Adrenal gland (tissue), 12 donors: ENCODE results near the gene MLST8. TPM values are rescaled to one million over a fixed set of nuclear protein-coding genes. Genes with fewer than 3 reads are reported as not detected.
A peak's percentile ranks its signal among the peaks of the same experiment; 100 is the strongest.

ENCODE experiments used
- DNase-seq, 7 donors: peaks; one replicate each; pipeline ENCODE4 v3.0.0-alpha.2; 2019 to 2020
- H3K27ac ChIP-seq, 5 donors: fragments of 200-600 bp; sonication (generic) in 4 of 5; 1 replicate in 3 of 5; 2 replicates in 2 of 5; pipeline versions ENCODE4 v1.5.1 to v1.8.0; 2016 to 2020; ENCODE audit warnings: mild to moderate bottlenecking in 1 of 5
- H3K27me3 ChIP-seq: fragments of 200-600 bp; 2 replicates; pipeline ENCODE4 v1.8.0; 2021
- H3K36me3 ChIP-seq, 2 donors: fragments of 200-600 bp; replicated peaks in 1 of 2; 1 replicate in 1 of 2; 2 replicates in 1 of 2; pipeline versions ENCODE4 v1.5.1 to v1.8.0; 2018 to 2022
- H3K4me1 ChIP-seq, 2 donors: fragments of 200-600 bp; replicated peaks in 1 of 2; 1 replicate in 1 of 2; 2 replicates in 1 of 2; pipeline versions ENCODE4 v1.5.1 to v1.8.0; 2018 to 2021
- H3K4me3 ChIP-seq, 4 donors: fragments of 200-600 bp; sonication (generic) in 3 of 4; one replicate each; pipeline ENCODE4 v1.5.1; 2016 to 2018
- H3K9me3 ChIP-seq, 3 donors: fragments of 200-600 bp; sonication (generic) in 1 of 3; replicated peaks in 1 of 3; 1 replicate in 2 of 3; 2 replicates in 1 of 3; pipeline versions ENCODE4 v1.5.1 to v1.8.0; 2016 to 2021
- POLR2A ChIP-seq, 2 donors: fragments of 450-650 bp; IDR thresholded peaks; one replicate each; pipeline ENCODE4 v1.6.1; 2017; ENCODE audit warnings: antibody characterized with exemption in 2 of 2, mild to moderate bottlenecking in 2 of 2, moderate library complexity in 1 of 2
- WGBS, 4 donors: extraction: QIAGEN DNeasy Blood & Tissue Kit in 2 of 4; methylation state at CpG; one replicate each; pipeline versions ENCODE4 v1.1.5 to v1.1.7; 2013 to 2017; 5-methylcytosine and 5-hydroxymethylcytosine counted together
- intact Hi-C, 2 donors: fragments of 100-400 bp; cut with DNase I; formaldehyde crosslinking; loops; one replicate each; pipeline versions ENCODE4 v1.14.1 to v1.15.0; 2022 to 2023
- polyA plus RNA-seq, 3 donors: library from polyadenylated mRNA; stranded (reverse); fragments of 200-250 nt in 2 of 3; fragments of 350-450 nt in 1 of 3; fragmentation: Illumina TruSeq in 1 of 3; extraction: RNeasy Lipid Tissue Mini Kit (QIAGEN cat#74804) in 1 of 3; gene quantifications; one replicate each; pipeline ENCODE4 v1.2.3, GENCODE V29; 2013 to 2014
- total RNA-seq, 9 donors: library from RNA; depleted of rRNA in 4 of 9; stranded (reverse); fragments of >200 nt in 4 of 9; fragments of 120-200 nt in 1 of 9; fragmentation: NEBNext Ultra II Directional in 1 of 9; extraction: Animal tissue kit (Norgen Biotek cat#: 25700) in 1 of 9; gene quantifications; one replicate each; pipeline versions ENCODE4 v1.1.0 to v1.2.4, GENCODE V29; 2013 to 2023
- TF ChIP-seq, protein P1 (sequence below), 6 experiments: fragments of 450-650 bp in 4 of 6; fragments of 200-600 bp in 2 of 6; sonication (generic) in 1 of 6; IDR thresholded peaks; 1 replicate in 5 of 6; 2 replicates in 1 of 6; pipeline versions ENCODE4 v1.5.1 to v1.8.0; 2016 to 2021; ENCODE audit warnings: antibody characterized with exemption in 6 of 6, mild to moderate bottlenecking in 2 of 6, moderate library complexity in 1 of 6
- donor health status: healthy with polysubstance abuse.
- donor health status: Bipolar disorder and iron deficiency.
- donor health status: DM: yes; HTN: yes; CAD: no.
- donor health status: DM: no; HTN: no; CAD: no.
- donor health status: DM: no; HTN: no; CAD: no.
- donor health status: DM: yes; HTN: yes; CAD: no.

MLST8 gene
- total and polyA plus RNA-seq, 12 donors = 21.9 to 116 (median 57.2) TPM

DNA sequence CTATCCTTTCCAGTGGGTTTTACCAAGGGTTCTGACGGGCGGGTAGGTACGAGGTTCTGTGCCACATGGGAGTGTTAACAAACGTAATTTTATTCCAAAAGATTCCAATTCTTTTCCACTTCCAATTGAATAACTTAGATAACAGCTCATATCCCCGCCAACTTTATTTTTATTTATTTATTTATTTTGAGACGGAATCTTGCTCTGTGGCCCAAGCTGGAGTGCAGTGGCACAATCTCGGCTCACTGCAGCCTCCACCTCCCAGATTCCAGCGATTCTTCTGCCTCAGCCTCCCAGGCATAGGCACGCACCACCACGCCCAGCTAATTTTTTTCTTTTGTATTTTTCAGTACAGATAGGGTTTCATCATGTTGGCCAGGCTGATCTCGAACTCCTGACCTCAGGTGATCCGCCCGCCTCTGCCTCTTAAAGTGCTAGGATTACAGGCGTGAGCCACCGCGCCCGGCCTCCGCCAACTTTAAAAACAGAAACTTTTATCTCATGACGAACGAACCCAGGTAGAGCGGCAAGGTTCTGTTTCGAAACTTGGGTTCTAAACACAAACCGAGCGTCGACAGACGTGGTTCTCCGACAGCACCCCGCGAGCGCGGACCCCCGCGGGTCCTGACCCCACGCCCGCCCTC is 45.5 kb downstream of the MLST8 start:
- peaks cover 0 to 41% of the 10 kb centered on the region in 2 donors for H3K36me3 ChIP-seq
- H3K27me3 ChIP-seq = no peaks in the 10 kb centered on the region
- peak in 5 of 7 donors; percentile 50 to 77 (median 70) for DNase-seq
- WGBS, 4 donors = 5 to 8% (median 6%) methylated on average over 20 to 35 of the region's 35 CpGs
- H3K27ac ChIP-seq = peak overlapping the region; percentile 57 to 98 (median 88)
- H3K9me3 ChIP-seq = no peaks in the 10 kb centered on the region
- H3K4me3 ChIP-seq = peak overlapping the region in 2 of 4 donors; percentile 14 to 91
- intact Hi-C loops = loop anchor here in 1 of 2 donors (10.0 kb wide), 1 partner anchor 86 kb away; no protein-coding TSS in a partner anchor
- TF ChIP-seq POLR2A (IDR thresholded peaks at IDR 0.05) = no peak
- TF ChIP-seq, protein P1, sequence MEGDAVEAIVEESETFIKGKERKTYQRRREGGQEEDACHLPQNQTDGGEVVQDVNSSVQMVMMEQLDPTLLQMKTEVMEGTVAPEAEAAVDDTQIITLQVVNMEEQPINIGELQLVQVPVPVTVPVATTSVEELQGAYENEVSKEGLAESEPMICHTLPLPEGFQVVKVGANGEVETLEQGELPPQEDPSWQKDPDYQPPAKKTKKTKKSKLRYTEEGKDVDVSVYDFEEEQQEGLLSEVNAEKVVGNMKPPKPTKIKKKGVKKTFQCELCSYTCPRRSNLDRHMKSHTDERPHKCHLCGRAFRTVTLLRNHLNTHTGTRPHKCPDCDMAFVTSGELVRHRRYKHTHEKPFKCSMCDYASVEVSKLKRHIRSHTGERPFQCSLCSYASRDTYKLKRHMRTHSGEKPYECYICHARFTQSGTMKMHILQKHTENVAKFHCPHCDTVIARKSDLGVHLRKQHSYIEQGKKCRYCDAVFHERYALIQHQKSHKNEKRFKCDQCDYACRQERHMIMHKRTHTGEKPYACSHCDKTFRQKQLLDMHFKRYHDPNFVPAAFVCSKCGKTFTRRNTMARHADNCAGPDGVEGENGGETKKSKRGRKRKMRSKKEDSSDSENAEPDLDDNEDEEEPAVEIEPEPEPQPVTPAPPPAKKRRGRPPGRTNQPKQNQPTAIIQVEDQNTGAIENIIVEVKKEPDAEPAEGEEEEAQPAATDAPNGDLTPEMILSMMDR (IDR thresholded peaks at IDR 0.05) = no peak
- H3K4me1 ChIP-seq = peaks cover 19 to 23% of the 10 kb centered on the region in 2 donors

DNA sequence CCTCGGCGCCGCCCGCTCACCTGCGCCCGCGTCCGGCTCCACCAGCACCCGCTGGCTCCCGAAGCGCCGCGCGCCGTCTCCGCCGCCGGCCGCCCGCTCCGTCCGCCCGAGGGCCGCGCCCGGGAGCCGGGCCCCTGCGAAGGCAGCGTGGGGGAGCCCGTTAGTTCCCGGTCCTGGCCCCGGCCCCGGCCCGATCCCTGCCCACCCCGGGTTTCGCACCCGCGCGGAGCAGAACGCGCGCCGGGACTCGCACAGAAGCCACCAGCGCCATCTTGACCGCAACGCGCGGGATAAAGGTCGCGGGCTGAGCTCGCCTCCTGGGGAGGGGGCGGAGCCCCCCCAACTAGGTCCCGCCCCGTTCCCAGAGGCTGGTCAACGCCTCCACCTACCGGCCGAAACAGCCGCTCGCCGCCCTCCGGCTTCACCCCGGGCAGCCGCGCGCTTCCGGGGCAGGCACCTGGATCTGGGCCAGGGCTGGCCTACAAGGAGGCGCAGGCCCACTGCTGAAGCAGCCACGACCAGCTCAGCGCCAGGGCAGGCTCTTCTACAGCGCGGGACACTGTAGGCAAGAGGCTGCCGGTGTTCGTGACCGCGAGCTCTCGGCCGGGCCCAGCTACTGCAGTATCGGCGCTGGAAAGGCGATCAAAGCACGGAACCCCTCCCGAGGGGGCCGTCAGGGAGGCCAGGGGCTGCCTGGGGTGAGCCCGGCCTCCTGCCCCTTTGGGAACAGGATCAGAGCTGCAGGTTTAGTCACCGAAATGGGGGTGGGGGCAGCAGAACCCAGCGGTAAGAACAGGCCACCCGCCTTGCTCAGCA is 46.2 kb downstream of the MLST8 start, which contains the start of gene ECI1:
Gene ECI1 (minus strand): TSS at position 292 of the 816 bp plus-strand sequence. CDS start 21 bp downstream, at position 271.
- 1 to 8% (median 1%) methylated on average over 4 to 88 of the region's 88 CpGs for WGBS, 4 donors
- intact Hi-C loops = loop anchor here in 1 of 2 donors (10.0 kb wide), 1 partner anchor 87 kb away; no protein-coding TSS in a partner anchor
- peaks cover 0 to 41% of the 10 kb centered on the region in 2 donors for H3K36me3 ChIP-seq
- peak; percentile 97 to 98 (median 98) for DNase-seq
- H3K4me3 ChIP-seq = peak within 1 kb of the TSS in 2 of 4 donors; percentile 14 to 91
- TF ChIP-seq, protein P1 (IDR thresholded peaks at IDR 0.05) = peak; percentile 66 to 94 (median 72)
- TF ChIP-seq POLR2A (IDR thresholded peaks at IDR 0.05) = peak; percentile 59 to 92
- H3K27me3 ChIP-seq = no peaks in the 10 kb centered on the region
- H3K4me1 ChIP-seq = peaks cover 19 to 23% of the 10 kb centered on the region in 2 donors
- peak within 1 kb of the TSS; percentile 57 to 98 (median 88) for H3K27ac ChIP-seq
- H3K9me3 ChIP-seq = no peaks in the 10 kb centered on the region

DNA sequence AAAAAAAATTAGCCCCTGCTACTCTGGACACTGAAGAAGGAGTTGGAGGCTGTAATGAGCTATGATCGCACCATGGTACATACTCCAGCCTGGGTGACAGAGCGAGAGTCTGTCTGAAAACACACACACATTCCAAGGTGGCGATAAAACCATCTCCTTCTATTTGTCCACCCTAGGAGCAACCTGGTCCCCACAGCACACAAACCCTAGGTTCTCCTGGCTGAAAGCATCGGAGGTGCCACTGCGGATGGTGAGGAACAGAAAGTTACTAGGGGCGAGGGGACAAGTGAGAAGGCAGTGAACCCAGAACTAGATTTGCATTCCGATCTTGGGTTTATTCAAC is 47.5 kb downstream of the MLST8 start:
- DNase-seq = no peak
- peaks cover 0 to 50% of the 10 kb centered on the region in 2 donors for H3K36me3 ChIP-seq
- intact Hi-C loops = loop anchor here in 1 of 2 donors (10.0 kb wide), 1 partner anchor 88 kb away; no protein-coding TSS in a partner anchor
- no peaks in the 10 kb centered on the region for H3K9me3 ChIP-seq
- H3K4me3 ChIP-seq = no peak overlapping the region
- peak overlapping the region in 2 of 5 donors; percentile 88 to 91 for H3K27ac ChIP-seq
- TF ChIP-seq, protein P1 (IDR thresholded peaks at IDR 0.05) = no peak
- no peak for TF ChIP-seq POLR2A (IDR thresholded peaks at IDR 0.05)
- H3K27me3 ChIP-seq = no peaks in the 10 kb centered on the region
- peaks cover 19 to 23% of the 10 kb centered on the region in 2 donors for H3K4me1 ChIP-seq
- 92 to 96% (median 94%) methylated on average over 7 of the region's 7 CpGs for WGBS, 4 donors

DNA sequence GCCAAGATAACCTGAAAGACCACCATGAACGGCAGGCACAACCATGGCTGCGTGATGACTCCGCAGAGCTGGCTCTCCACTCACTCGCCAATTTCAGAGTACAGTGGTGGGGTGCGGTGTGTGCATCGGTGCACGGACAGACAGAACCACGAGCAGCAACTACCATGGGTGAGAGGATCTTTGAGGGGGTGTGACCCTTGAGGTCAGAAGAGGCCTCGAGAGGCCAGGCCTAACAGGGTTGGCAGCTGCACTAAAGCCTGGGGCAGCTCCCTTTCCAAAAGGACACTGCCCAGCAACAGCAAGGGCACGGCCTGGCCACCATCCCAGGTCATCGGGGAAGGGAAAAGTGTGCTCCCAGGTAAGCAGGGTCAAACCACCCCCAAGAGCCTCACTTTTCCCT is 48.0 kb downstream of the MLST8 start:
- Histone ChIP-seq H3K4me3 (no peak overlapping the region), H3K27ac (no peak overlapping the region), H3K27me3 (no peaks in the 10 kb centered on the region), H3K4me1 (peaks cover 19 to 23% of the 10 kb centered on the region in 2 donors), H3K9me3 (no peaks in the 10 kb centered on the region), H3K36me3 (peaks cover 0 to 56% of the 10 kb centered on the region in 2 donors)
- 77 to 86% (median 86%) methylated on average over 8 to 11 of the region's 11 CpGs for WGBS, 4 donors
- TF ChIP-seq POLR2A (IDR thresholded peaks at IDR 0.05) = no peak
- TF ChIP-seq, protein P1 (IDR thresholded peaks at IDR 0.05) = no peak
- intact Hi-C loops = loop anchor here in 1 of 2 donors (10.0 kb wide), 1 partner anchor 88 kb away; no protein-coding TSS in a partner anchor
- DNase-seq = no peak
